MV-4-11 (cell line): Measurements from ENCODE around the gene FTO.

Source experiments
- DNase-seq: peaks from one replicate; lab custom pipeline; 2025; lab: John Stamatoyannopoulos, UW

Gene FTO

GRCh38 chr16:53711390-53711789 is 7.4 kb downstream of the FTO start:
- no peak for DNase-seq

GRCh38 chr16:53712065-53712464 is 8.1 kb downstream of the FTO start:
- no peak for DNase-seq

GRCh38 chr16:53713403-53714204 is 9.6 kb downstream of the FTO start:
- no peak for DNase-seq

GRCh38 chr16:53714205-53715022 is 10.5 kb downstream of the FTO start:
- DNase-seq = no peak

- no peak for DNase-seq
Measured at GRCh38 chr16:53715023-53715384, 11.0 kb downstream of the FTO start.

GRCh38 chr16:53717577-53717976 is 13.6 kb downstream of the FTO start:
- DNase-seq = no peak

GRCh38 chr16:53721017-53721416 is 17.1 kb downstream of the FTO start:
- no peak for DNase-seq

- DNase-seq = no peak
Measured at GRCh38 chr16:53726625-53727024, 22.7 kb downstream of the FTO start.

GRCh38 chr16:53730693-53731092 is 26.7 kb downstream of the FTO start:
- DNase-seq = no peak

GRCh38 chr16:53732296-53732929 is 28.5 kb downstream of the FTO start:
- DNase-seq = no peak

- no peak for DNase-seq
Measured at GRCh38 chr16:53734908-53735307, 31.0 kb downstream of the FTO start.

- no peak for DNase-seq
Measured at GRCh38 chr16:53736297-53736696, 32.3 kb downstream of the FTO start.

- DNase-seq = no peak
Measured at GRCh38 chr16:53737552-53737951, 33.6 kb downstream of the FTO start.

- DNase-seq = no peak
Measured at GRCh38 chr16:53740476-53740875, 36.5 kb downstream of the FTO start.

GRCh38 chr16:53740933-53741531 is 37.1 kb downstream of the FTO start:
- DNase-seq = no peak

- no peak for DNase-seq
Measured at GRCh38 chr16:53741546-53741945, 37.6 kb downstream of the FTO start.

- peak; percentile 22 for DNase-seq
Measured at GRCh38 chr16:53743149-53743566, 39.2 kb downstream of the FTO start.

GRCh38 chr16:53744449-53744848 is 40.5 kb downstream of the FTO start:
- DNase-seq = no peak

- no peak for DNase-seq
Measured at GRCh38 chr16:53745086-53745485, 41.1 kb downstream of the FTO start.

GRCh38 chr16:53745753-53746266 is 41.9 kb downstream of the FTO start:
- DNase-seq = no peak

- DNase-seq = no peak
Measured at GRCh38 chr16:53752560-53752959, 48.6 kb downstream of the FTO start.

GRCh38 chr16:53753431-53753830 is 49.5 kb downstream of the FTO start:
- DNase-seq = no peak
